ENCODE measurements around the gene SH3PXD2B.

Gene SH3PXD2B

GRCh38 chr5:172454358-172455086 lies at the start of gene SH3PXD2B:
Gene SH3PXD2B, minus strand, starts transcription at chr5:172454525. Its CDS starts 173 bp downstream, at chr5:172454352.
- DNase-seq = peak; percentile 80

- no peak for DNase-seq
These were observed 48.6 kb upstream of the SH3PXD2B start for GRCh38 chr5:172502969-172503368.

GRCh38 chr5:172502410-172502809 lies 48.1 kb upstream of the SH3PXD2B start:
- no peak for DNase-seq

GRCh38 chr5:172501708-172502320 lies 47.5 kb upstream of the SH3PXD2B start:
- no peak for DNase-seq

GRCh38 chr5:172499287-172499686 lies 45.0 kb upstream of the SH3PXD2B start:
- DNase-seq = no peak

GRCh38 chr5:172498431-172499129 lies 44.3 kb upstream of the SH3PXD2B start:
- DNase-seq = no peak

GRCh38 chr5:172497591-172498255 lies 43.4 kb upstream of the SH3PXD2B start:
- DNase-seq = no peak

GRCh38 chr5:172496671-172497371 lies 42.5 kb upstream of the SH3PXD2B start:
- no peak for DNase-seq

GRCh38 chr5:172494630-172495505 lies 40.5 kb upstream of the SH3PXD2B start:
- no peak for DNase-seq

GRCh38 chr5:172493906-172494305 lies 39.6 kb upstream of the SH3PXD2B start:
- DNase-seq = no peak

GRCh38 chr5:172493461-172493860 lies 39.1 kb upstream of the SH3PXD2B start:
- no peak for DNase-seq

GRCh38 chr5:172493002-172493401 lies 38.7 kb upstream of the SH3PXD2B start:
- no peak for DNase-seq

GRCh38 chr5:172492097-172492840 lies 37.9 kb upstream of the SH3PXD2B start:
- no peak for DNase-seq

GRCh38 chr5:172491481-172491880 lies 37.2 kb upstream of the SH3PXD2B start:
- peak; percentile 23 for DNase-seq

GRCh38 chr5:172490514-172491461 lies 36.5 kb upstream of the SH3PXD2B start:
- no peak for DNase-seq

- DNase-seq = no peak
These were observed 33.9 kb upstream of the SH3PXD2B start for GRCh38 chr5:172488221-172488620.

GRCh38 chr5:172487671-172488070 lies 33.3 kb upstream of the SH3PXD2B start:
- DNase-seq = no peak

GRCh38 chr5:172486912-172487311 lies 32.6 kb upstream of the SH3PXD2B start:
- DNase-seq = no peak

GRCh38 chr5:172486451-172486850 lies 32.1 kb upstream of the SH3PXD2B start:
- DNase-seq = no peak
